H1 (cell line): Measurements from ENCODE around the gene GLB1L3. TPM values are rescaled to one million over a fixed set of nuclear protein-coding genes. Genes with fewer than 3 reads are reported as not detected.
"Not testable (repeated sequence)": the region's sequence is repeated elsewhere in the genome, so short reads cannot be mapped to it uniquely, and the experiment has no call there.

ENCODE experiments used
- CTCF ChIA-PET: fragments of 300-600 bp; sonication (Branson Sonifier 250); formaldehyde crosslinking; loops from one replicate; lab custom pipeline; 2021; ENCODE audit not compliant: partially characterized antibody; lab: Charles Lee
- POLR2A ChIA-PET: fragments of 300-600 bp; sonication (Branson Sonifier 250); formaldehyde crosslinking; loops from one replicate; lab custom pipeline; 2021; ENCODE audit warnings: inconsistent platforms; ENCODE audit not compliant: partially characterized antibody; lab: Charles Lee
- DNase-seq, 2 experiments: peaks; one replicate each; pipeline versions ENCODE4 v3.0.0 to v3.0.0-alpha.2; 2010 to 2022; ENCODE audit warnings: low spot score in 2 of 2, low read depth in 1 of 2, mixed read lengths in 1 of 2
- FAIRE-seq: peaks from 2 replicates; lab custom pipeline; 2011; peaks lifted over from hg19 to GRCh38; lab: Jason Lieb, UNC
- H2AFZ ChIP-seq: 2 replicates; pipeline ENCODE4 v1.8.1; 2012; ENCODE audit warnings: low read length, inconsistent platforms
- H2AK5ac ChIP-seq: 2 replicates; pipeline ENCODE4 v1.6.1; 2013; ENCODE audit warnings: low read depth, low read length
- H2BK120ac ChIP-seq: replicated peaks from 2 replicates; pipeline ENCODE3; 2013; ENCODE audit warnings: low read depth, low read length, inconsistent platforms
- H2BK12ac ChIP-seq: 2 replicates; pipeline ENCODE4 v1.6.1; 2013; ENCODE audit warnings: low read depth, low read length
- H2BK15ac ChIP-seq: 2 replicates; pipeline ENCODE4 v1.6.1; 2013; ENCODE audit warnings: low read length
- H2BK20ac ChIP-seq: 2 replicates; pipeline ENCODE4 v1.6.1; 2013; ENCODE audit warnings: low read length
- H2BK5ac ChIP-seq: 2 replicates; pipeline ENCODE4 v1.6.1; 2013; ENCODE audit warnings: low read depth, low read length
- H3K14ac ChIP-seq: 2 replicates; pipeline ENCODE4 v1.6.1; 2013; ENCODE audit warnings: inconsistent platforms; ENCODE audit not compliant: insufficient read length
- H3K18ac ChIP-seq: 2 replicates; pipeline ENCODE4 v1.6.1; 2013; ENCODE audit warnings: low read length; ENCODE audit errors: extremely low read depth
- H3K23ac ChIP-seq: 2 replicates; pipeline ENCODE4 v1.6.1; 2013; ENCODE audit warnings: inconsistent platforms; ENCODE audit not compliant: insufficient read length
- H3K23me2 ChIP-seq: 2 replicates; pipeline ENCODE4 v1.6.1; 2013; ENCODE audit warnings: low read depth, low read length
- H3K27ac ChIP-seq: 2 replicates; pipeline ENCODE4 v1.6.1; 2011; ENCODE audit warnings: low read depth, low read length, inconsistent platforms
- H3K27me3 ChIP-seq, 4 experiments: replicated peaks in 1 of 4; 1 replicate in 1 of 4; 2 replicates in 3 of 4; pipeline versions ENCODE4 v1.6.1 to v1.8.1; 2011 to 2013; ENCODE audit warnings: low read length in 3 of 4, mild to moderate bottlenecking in 3 of 4, inconsistent platforms in 2 of 4, mixed read lengths in 2 of 4, moderate library complexity in 1 of 4; ENCODE audit not compliant: control insufficient read depth in 3 of 4, insufficient read depth in 3 of 4; ENCODE audit errors: extremely low read depth in 1 of 4
- H3K36me3 ChIP-seq, 4 experiments: 2 replicates each; pipeline versions ENCODE4 v1.6.1 to v1.8.1; 2011 to 2013; ENCODE audit warnings: mild to moderate bottlenecking in 4 of 4, low read length in 3 of 4, moderate library complexity in 2 of 4, control low read depth in 1 of 4, inconsistent platforms in 1 of 4; ENCODE audit not compliant: insufficient read depth in 4 of 4, control insufficient read depth in 2 of 4
- H3K4ac ChIP-seq: replicated peaks from 2 replicates; pipeline ENCODE3; 2013; ENCODE audit warnings: low read length, low read depth, mixed read lengths, inconsistent platforms; ENCODE audit not compliant: insufficient read length
- H3K4me1 ChIP-seq, 4 experiments: replicated peaks in 1 of 4; 1 replicate in 1 of 4; 2 replicates in 3 of 4; pipeline versions ENCODE4 v1.6.1 to v1.8.1; 2011 to 2013; ENCODE audit warnings: low read length in 3 of 4, inconsistent platforms in 2 of 4, mixed read lengths in 1 of 4; ENCODE audit not compliant: insufficient read depth in 4 of 4, control insufficient read depth in 3 of 4
- H3K4me2 ChIP-seq, 2 experiments: 2 replicates each; pipeline versions ENCODE4 v1.6.1 to v1.8.1; 2011 to 2013; ENCODE audit warnings: low read depth in 2 of 2, low read length in 2 of 2, control low read depth in 1 of 2, inconsistent platforms in 1 of 2, mild to moderate bottlenecking in 1 of 2; ENCODE audit not compliant: insufficient read depth in 1 of 2
- H3K4me3 ChIP-seq, 4 experiments: fragments of 200-600, 300-600 bp in 1 of 4; sonication (generic), shearing (Covaris generic), sonication (Bioruptor Twin) in 1 of 4; 2 replicates each; pipeline versions ENCODE4 v1.5.1 to v1.8.1; 2011 to 2016; ENCODE audit warnings: low read length in 4 of 4, low read depth in 3 of 4, control low read depth in 2 of 4, inconsistent platforms in 2 of 4, mild to moderate bottlenecking in 2 of 4, mixed read lengths in 1 of 4, moderate library complexity in 1 of 4; ENCODE audit not compliant: insufficient read depth in 2 of 4; ENCODE audit errors: extremely low read depth in 1 of 4
- H3K56ac ChIP-seq: replicated peaks from 2 replicates; pipeline ENCODE3; 2013; ENCODE audit warnings: low read depth, mild to moderate bottlenecking, mixed read lengths, low read length, inconsistent platforms; ENCODE audit not compliant: insufficient read length
- H3K79me1 ChIP-seq: 2 replicates; pipeline ENCODE4 v1.6.1; 2013; ENCODE audit warnings: low read depth, low read length, control low read depth
- H3K79me2 ChIP-seq, 2 experiments: 2 replicates each; pipeline versions ENCODE4 v1.6.1 to v1.8.1; 2012 to 2013; ENCODE audit warnings: low read length in 2 of 2, mild to moderate bottlenecking in 2 of 2, inconsistent platforms in 1 of 2; ENCODE audit not compliant: insufficient read depth in 2 of 2, control insufficient read depth in 1 of 2
- H3K9ac ChIP-seq, 4 experiments: replicated peaks in 1 of 4; 1 replicate in 1 of 4; 2 replicates in 3 of 4; pipeline versions ENCODE4 v1.6.1 to v1.8.1; 2011 to 2013; ENCODE audit warnings: low read depth in 3 of 4, low read length in 3 of 4, control low read depth in 2 of 4, mild to moderate bottlenecking in 2 of 4, moderate library complexity in 2 of 4, inconsistent platforms in 1 of 4; ENCODE audit errors: extremely low read depth in 1 of 4
- H3K9me3 ChIP-seq, 2 experiments: 2 replicates each; pipeline versions ENCODE4 v1.6.1 to v1.8.1; 2012 to 2013; ENCODE audit warnings: mild to moderate bottlenecking in 2 of 2, moderate library complexity in 2 of 2, control low read depth in 1 of 2, inconsistent platforms in 1 of 2, low read depth in 1 of 2, low read length in 1 of 2, mixed read lengths in 1 of 2; ENCODE audit not compliant: insufficient read depth in 2 of 2
- H4K20me1 ChIP-seq, 2 experiments: replicated peaks in 1 of 2; 2 replicates each; pipeline versions ENCODE3 to v1.8.1; 2011 to 2013; ENCODE audit warnings: inconsistent platforms in 2 of 2, low read length in 2 of 2, mild to moderate bottlenecking in 1 of 2; ENCODE audit not compliant: insufficient read depth in 2 of 2, control insufficient read depth in 1 of 2
- H4K5ac ChIP-seq: 2 replicates; pipeline ENCODE4 v1.6.1; 2013; ENCODE audit warnings: low read length, low read depth, mixed read lengths, inconsistent platforms; ENCODE audit not compliant: insufficient read length
- H4K8ac ChIP-seq: 2 replicates; pipeline ENCODE4 v1.8.0; 2013; ENCODE audit warnings: mild to moderate bottlenecking, moderate library complexity, low read length, inconsistent platforms; ENCODE audit not compliant: insufficient read depth; ENCODE audit errors: extremely low read depth
- H4K91ac ChIP-seq: replicated peaks from 2 replicates; pipeline ENCODE3; 2013; ENCODE audit warnings: low read length, mixed read lengths, inconsistent platforms; ENCODE audit not compliant: insufficient read length
- WGBS, 2 experiments: shearing (Covaris generic) in 1 of 2; methylation state at CpG; one replicate each; pipeline versions ENCODE4 v1.1.6 to v1.1.7; 2013 to 2015; ENCODE audit warnings: low lambda C conversion rate in 2 of 2, mixed read lengths in 2 of 2, inconsistent platforms in 1 of 2, low coverage in 1 of 2, missing lambda C conversion rate in 1 of 2; ENCODE audit not compliant: insufficient replicate concordance in 2 of 2, insufficient coverage in 1 of 2, insufficient read length in 1 of 2; ENCODE audit errors: extremely low coverage in 1 of 2, missing lambda C conversion rate in 1 of 2; 5-methylcytosine and 5-hydroxymethylcytosine counted together
- polyA plus RNA-seq, 7 experiments: library from polyadenylated mRNA; depleted of rRNA in 3 of 7; stranded (reverse) in 5 of 7; unstranded in 2 of 7; fragments of >200 nt in 5 of 7; fragments of 200-250 nt in 2 of 7; gene quantifications; 1 replicate in 5 of 7; 2 replicates in 1 of 7; 4 replicates in 1 of 7; pipeline versions ENCODE4 v1.2.1 to v1.2.3, GENCODE V29; 2011 to 2013; ENCODE audit warnings: missing spikeins in 2 of 7, mixed read lengths in 2 of 7
- total RNA-seq: library from RNA; stranded (reverse); fragmentation: NEBNext Ultra II Directional; extraction: Animal tissue kit (Norgen Biotek cat#: 25700); gene quantifications from 2 replicates; pipeline ENCODE4 v1.2.1, GENCODE V29; 2021

The GLB1L3 gene
- total and polyA plus RNA-seq, 2 of the 8 experiments (the other 6 are each of a cell fraction or from before 2014, with no cell fraction given): 14.9 to 33.2 TPM

DNA sequence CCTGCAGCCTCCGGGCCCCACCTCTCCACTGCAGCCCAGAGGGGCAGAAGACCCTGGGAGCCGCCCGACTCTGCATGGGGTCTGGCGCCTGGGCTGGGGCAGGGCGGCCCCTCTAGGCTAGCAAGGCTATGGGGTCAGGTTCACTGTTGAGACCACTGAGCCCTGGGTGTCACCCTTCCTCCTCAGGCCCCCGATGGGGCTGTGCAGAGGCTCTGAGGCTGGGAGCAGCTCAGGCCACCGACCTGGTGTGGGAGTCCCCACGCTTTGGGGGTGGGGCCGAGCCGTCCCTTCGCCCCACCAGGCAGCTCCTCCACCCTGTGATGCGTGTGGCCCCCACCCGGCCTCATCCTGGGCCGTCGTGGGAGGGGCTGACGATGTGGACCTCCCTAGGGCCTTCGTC is 5.5 kb downstream of the GLB1L3 start:
- H3K23ac ChIP-seq, H3K27ac ChIP-seq, H3K4me2 ChIP-seq, H2AFZ ChIP-seq, H3K4ac ChIP-seq, H4K5ac ChIP-seq, H2BK5ac ChIP-seq, H3K4me1 ChIP-seq, H4K91ac ChIP-seq, H3K9ac ChIP-seq, H3K23me2 ChIP-seq, H3K27me3 ChIP-seq, H2BK15ac ChIP-seq, H4K8ac ChIP-seq, H2AK5ac ChIP-seq, H3K18ac ChIP-seq, H2BK120ac ChIP-seq, H3K56ac ChIP-seq, H3K79me2 ChIP-seq, H2BK20ac ChIP-seq, H3K4me3 ChIP-seq, H3K14ac ChIP-seq, FAIRE-seq, H2BK12ac ChIP-seq, H3K79me1 ChIP-seq, H3K9me3 ChIP-seq, DNase-seq, H4K20me1 ChIP-seq: not testable (repeated sequence)
- WGBS, 2 experiments: 89% methylated on average over 5 of the region's 17 CpGs; no CpG with 5 or more reads in 1 of the 2 experiments
- peaks cover 0 to 20% (median 11%) of the 10 kb centered on the region in 4 experiments; a peak in 6 of 8 replicates for H3K36me3 ChIP-seq
- CTCF ChIA-PET: interaction anchor here (0.6 to 1.2 kb wide), 2 partner anchors 20 to 67 kb away, joined by 3 to 5 read pairs; no protein-coding TSS in a partner anchor
- POLR2A ChIA-PET: interaction anchor here (0.9 to 1.2 kb wide), 3 partner anchors 9 to 17 kb away, joined by 3 to 4 read pairs (median 3); no protein-coding TSS in a partner anchor
